ENCODE results near the gene DGAT2.
"Not testable (repeated sequence)": the region's sequence is repeated elsewhere in the genome, so short reads cannot be mapped to it uniquely, and the experiment has no call there.

Gene DGAT2

GRCh38 chr11:75748729-75749273 is 19.8 kb upstream of the DGAT2 start:
- not testable (repeated sequence) for DNase-seq (ENCODE audit: low read depth in 2 of 2)

- DNase-seq (ENCODE audit: low read depth in 2 of 2), result not testable (repeated sequence)
These were observed 13.6 kb upstream of the DGAT2 start for GRCh38 chr11:75754933-75755332.

- DNase-seq (ENCODE audit: low read depth in 2 of 2), result no peak
These were observed 10.9 kb upstream of the DGAT2 start for GRCh38 chr11:75757651-75758050.

- no peak for DNase-seq (ENCODE audit: low read depth in 2 of 2)
These were observed 8.7 kb upstream of the DGAT2 start for GRCh38 chr11:75759832-75760231.

- no peak for DNase-seq (ENCODE audit: low read depth in 2 of 2)
These were observed 8.3 kb upstream of the DGAT2 start for GRCh38 chr11:75760243-75760642.

- DNase-seq (ENCODE audit: low read depth in 2 of 2), result peak; percentile 11 to 16
These were observed 7.7 kb upstream of the DGAT2 start for GRCh38 chr11:75760710-75761493.

- DNase-seq (ENCODE audit: low read depth in 2 of 2), result no peak
These were observed 6.4 kb upstream of the DGAT2 start for GRCh38 chr11:75762158-75762557.

- peak; percentile 36 to 42 for DNase-seq (ENCODE audit: low read depth in 2 of 2)
These were observed 5.7 kb upstream of the DGAT2 start for GRCh38 chr11:75762885-75763284.

- no peak for DNase-seq (ENCODE audit: low read depth in 2 of 2)
These were observed 4.7 kb upstream of the DGAT2 start for GRCh38 chr11:75763846-75764245.

- no peak for DNase-seq (ENCODE audit: low read depth in 2 of 2)
These were observed 3.5 kb upstream of the DGAT2 start for GRCh38 chr11:75765116-75765515.

GRCh38 chr11:75766443-75767227 is 1.9 kb upstream of the DGAT2 start:
- no peak for DNase-seq (ENCODE audit: low read depth in 2 of 2)

- DNase-seq (ENCODE audit: low read depth in 2 of 2), result no peak
These were observed 1.4 kb upstream of the DGAT2 start for GRCh38 chr11:75767228-75767572.

GRCh38 chr11:75767793-75768111 is 826 bp upstream of the DGAT2 start:
- DNase-seq (ENCODE audit: low read depth in 2 of 2), result no peak

GRCh38 chr11:75768909-75769771 is 562 bp downstream of the DGAT2 start:
- DNase-seq (ENCODE audit: low read depth in 2 of 2), result no peak

GRCh38 chr11:75770102-75770501 is 1.5 kb downstream of the DGAT2 start:
- DNase-seq (ENCODE audit: low read depth in 2 of 2), result no peak

- DNase-seq (ENCODE audit: low read depth in 2 of 2), result peak; percentile 10 to 16
These were observed 3.2 kb downstream of the DGAT2 start for GRCh38 chr11:75771646-75772410.

GRCh38 chr11:75773595-75774353 is 5.2 kb downstream of the DGAT2 start:
- no peak for DNase-seq (ENCODE audit: low read depth in 2 of 2)

GRCh38 chr11:75775056-75775455 is 6.5 kb downstream of the DGAT2 start:
- DNase-seq (ENCODE audit: low read depth in 2 of 2), result no peak

- no peak for DNase-seq (ENCODE audit: low read depth in 2 of 2)
These were observed 8.0 kb downstream of the DGAT2 start for GRCh38 chr11:75776546-75776945.

GRCh38 chr11:75777461-75778110 is 9.0 kb downstream of the DGAT2 start:
- DNase-seq (ENCODE audit: low read depth in 2 of 2), result no peak
